ENCODE results near the gene IGF2BP3.

Gene IGF2BP3

DNA sequence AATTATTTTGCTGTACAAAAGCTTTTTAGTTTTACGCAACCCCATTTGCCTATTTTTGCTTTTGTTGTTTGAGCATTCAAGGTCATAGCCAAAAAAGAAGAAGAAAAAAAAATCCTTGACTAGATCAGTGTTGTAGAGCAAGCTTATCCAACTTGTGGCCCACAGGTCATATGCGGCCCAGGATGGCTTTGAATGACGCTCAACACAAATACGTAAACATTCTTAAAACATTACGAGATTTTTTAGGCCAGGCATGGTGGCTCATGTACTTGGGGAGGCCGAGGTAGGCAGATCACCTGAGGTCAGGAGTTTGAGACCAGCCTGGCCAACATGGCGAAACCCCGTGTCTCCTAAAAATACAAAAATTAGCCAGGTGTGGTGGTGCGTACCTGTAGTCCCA lies 179.3 kb downstream of the IGF2BP3 start:
- no peak overlapping the region for H3K4me3 ChIP-seq (ENCODE audit: control insufficient read depth, low read depth, low read length)
- TF ChIP-seq, protein P1, sequence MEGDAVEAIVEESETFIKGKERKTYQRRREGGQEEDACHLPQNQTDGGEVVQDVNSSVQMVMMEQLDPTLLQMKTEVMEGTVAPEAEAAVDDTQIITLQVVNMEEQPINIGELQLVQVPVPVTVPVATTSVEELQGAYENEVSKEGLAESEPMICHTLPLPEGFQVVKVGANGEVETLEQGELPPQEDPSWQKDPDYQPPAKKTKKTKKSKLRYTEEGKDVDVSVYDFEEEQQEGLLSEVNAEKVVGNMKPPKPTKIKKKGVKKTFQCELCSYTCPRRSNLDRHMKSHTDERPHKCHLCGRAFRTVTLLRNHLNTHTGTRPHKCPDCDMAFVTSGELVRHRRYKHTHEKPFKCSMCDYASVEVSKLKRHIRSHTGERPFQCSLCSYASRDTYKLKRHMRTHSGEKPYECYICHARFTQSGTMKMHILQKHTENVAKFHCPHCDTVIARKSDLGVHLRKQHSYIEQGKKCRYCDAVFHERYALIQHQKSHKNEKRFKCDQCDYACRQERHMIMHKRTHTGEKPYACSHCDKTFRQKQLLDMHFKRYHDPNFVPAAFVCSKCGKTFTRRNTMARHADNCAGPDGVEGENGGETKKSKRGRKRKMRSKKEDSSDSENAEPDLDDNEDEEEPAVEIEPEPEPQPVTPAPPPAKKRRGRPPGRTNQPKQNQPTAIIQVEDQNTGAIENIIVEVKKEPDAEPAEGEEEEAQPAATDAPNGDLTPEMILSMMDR (conservative IDR thresholded peaks at IDR 0.05; ENCODE audit: control insufficient read depth, insufficient read depth, low read depth, low read length) = no peak
- no peak for DNase-seq (ENCODE audit: low read depth)

DNA sequence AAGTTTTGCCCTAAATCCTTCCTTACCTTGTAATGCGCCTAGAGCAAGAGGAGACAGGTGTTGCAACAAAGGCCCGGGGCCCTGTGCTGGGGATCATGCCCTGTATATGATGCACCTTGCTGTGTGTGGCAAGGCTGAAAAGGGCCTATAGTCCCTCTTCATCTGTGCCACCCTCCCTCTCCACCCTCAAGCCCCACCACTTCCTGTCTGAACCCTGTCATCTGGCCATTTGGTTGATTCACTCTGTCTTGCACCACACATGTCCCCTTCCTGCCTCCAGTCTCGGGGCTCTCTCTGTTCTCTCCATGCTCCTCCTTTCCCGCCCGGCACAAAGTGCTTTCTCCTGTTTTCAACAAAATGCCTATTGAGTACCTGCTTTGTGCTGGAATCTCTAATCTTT lies 182.7 kb downstream of the IGF2BP3 start:
- H3K4me3 ChIP-seq (ENCODE audit: control insufficient read depth, low read depth, low read length) = no peak overlapping the region
- TF ChIP-seq, protein P1 (conservative IDR thresholded peaks at IDR 0.05; ENCODE audit: control insufficient read depth, insufficient read depth, low read depth, low read length) = no peak
- no peak for DNase-seq (ENCODE audit: low read depth)

DNA sequence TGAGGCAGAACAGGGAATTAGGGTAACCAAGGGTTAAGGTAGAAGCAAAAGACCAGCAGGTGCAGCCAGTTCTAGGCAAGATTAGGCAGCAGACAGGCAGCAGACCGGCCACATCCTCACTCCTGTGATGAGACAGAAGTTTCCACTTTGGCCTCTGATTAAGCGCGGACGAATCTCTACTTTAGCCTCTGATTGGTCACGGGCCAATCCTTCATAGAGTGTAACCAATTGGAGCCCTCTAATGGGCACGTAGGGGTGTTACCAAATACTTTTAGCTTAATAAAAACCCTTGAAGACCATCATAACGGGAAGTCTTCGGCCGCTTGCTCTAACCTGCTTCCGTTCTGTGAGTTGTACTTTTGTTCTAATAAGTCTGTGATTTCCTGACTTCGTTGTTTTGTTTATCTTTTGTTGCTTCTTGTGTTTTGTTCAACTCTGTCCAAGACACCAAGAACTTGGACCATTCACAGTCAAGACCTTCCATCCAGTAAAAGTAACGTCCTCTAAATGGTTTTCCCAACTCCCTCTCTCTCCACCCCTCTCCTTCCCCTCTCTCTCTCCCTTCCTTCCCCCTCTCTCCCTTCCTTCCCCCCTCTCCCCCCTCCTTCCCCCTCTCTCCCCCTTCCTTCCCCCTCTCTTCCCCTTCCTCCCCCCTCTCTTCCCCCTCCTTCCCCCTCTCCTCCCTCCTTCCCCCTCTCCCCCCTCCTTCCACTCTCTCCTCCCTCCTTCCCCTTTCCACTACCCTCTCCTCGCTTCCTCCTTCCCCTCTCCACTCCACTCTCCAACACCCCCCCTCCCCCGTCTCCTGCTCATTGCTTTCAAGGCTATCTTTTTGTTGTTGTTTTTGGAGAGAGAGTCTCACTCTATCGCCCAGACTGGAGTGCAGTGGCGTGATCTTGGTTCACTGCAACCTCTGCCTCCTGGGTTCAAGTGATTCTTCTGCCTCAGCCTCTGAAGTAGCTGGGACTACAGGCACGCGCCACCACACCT lies 184.3 kb downstream of the IGF2BP3 start:
- no peak overlapping the region for H3K4me3 ChIP-seq (ENCODE audit: control insufficient read depth, low read depth, low read length)
- no peak for DNase-seq (ENCODE audit: low read depth)
- TF ChIP-seq, protein P1 (conservative IDR thresholded peaks at IDR 0.05; ENCODE audit: control insufficient read depth, insufficient read depth, low read depth, low read length) = no peak

DNA sequence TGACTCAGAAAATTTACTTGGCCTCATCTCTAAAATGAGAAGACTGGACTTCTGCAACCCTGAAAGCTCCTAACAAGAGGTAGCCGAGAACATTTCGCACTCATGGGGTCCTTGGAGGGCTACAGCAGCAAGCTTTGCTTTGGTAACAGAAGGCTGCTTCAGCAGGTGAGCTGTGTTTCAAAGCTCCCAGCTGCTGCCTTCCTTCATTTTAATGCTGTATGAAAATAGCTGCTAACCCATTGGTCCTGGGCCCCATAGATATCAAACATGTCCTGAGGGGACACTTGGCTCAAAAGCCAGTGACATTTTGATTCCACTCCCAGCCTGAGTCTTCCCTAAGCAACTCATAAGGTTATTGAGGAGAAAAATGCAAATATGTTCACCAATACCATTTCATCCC lies 185.4 kb downstream of the IGF2BP3 start:
- TF ChIP-seq, protein P1 (conservative IDR thresholded peaks at IDR 0.05; ENCODE audit: control insufficient read depth, insufficient read depth, low read depth, low read length) = no peak
- DNase-seq (ENCODE audit: low read depth) = no peak
- H3K4me3 ChIP-seq (ENCODE audit: control insufficient read depth, low read depth, low read length) = no peak overlapping the region

DNA sequence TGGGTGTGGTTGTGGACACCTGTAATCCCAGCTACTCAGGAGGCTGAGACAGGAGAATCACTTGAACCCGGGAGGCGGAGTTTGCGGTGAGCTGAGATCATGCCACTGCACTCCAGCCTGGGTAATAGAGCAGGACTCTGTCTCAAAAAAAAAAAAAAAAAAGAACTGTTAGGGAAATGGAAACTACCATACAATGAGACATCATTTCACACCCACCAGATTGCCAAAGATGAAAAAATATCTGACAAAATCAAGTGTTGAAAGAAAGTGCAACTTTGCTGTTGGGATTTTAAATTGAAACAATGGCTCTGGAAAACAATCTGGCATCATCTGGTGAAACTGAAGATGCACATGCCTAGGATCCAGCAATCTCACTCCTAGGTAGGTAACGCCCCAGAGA lies 187.2 kb downstream of the IGF2BP3 start:
- no peak overlapping the region for H3K4me3 ChIP-seq (ENCODE audit: control insufficient read depth, low read depth, low read length)
- DNase-seq (ENCODE audit: low read depth) = no peak
- TF ChIP-seq, protein P1 (conservative IDR thresholded peaks at IDR 0.05; ENCODE audit: control insufficient read depth, insufficient read depth, low read depth, low read length) = no peak

DNA sequence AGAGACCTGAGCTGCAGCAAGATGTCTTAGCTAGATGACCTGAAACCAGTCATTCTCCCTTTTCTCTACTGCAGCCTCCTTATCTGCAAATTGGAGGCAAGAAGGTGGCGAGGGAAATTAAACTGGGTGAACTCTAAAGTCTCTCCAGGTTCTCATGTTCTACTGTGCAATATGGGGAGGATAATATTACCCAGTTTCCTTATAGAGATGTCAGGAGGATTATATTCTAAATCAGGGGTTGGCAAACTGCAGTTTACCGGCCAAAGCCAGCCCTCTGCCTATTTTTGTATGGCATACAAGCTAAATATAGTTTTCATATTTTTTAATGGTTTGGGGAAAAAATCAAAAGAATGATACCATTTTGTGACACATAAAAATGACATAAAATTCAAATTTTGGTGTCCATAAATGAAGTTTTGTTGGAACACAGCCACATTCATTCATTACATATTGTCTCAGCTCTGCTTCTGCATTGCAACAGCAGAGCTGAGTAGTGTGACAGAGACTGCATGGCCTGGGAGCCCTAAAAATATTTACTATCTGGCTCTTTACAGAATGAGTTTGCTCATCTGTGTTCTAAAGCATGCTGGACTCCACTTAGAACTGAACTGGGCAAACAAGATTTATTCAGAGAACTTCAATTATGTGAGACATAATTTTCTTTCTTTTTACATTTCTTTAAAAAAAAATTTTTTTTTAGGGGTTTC lies 190.3 kb downstream of the IGF2BP3 start:
- no peak for DNase-seq (ENCODE audit: low read depth)
- H3K4me3 ChIP-seq (ENCODE audit: control insufficient read depth, low read depth, low read length) = no peak overlapping the region
- TF ChIP-seq, protein P1 (conservative IDR thresholded peaks at IDR 0.05; ENCODE audit: control insufficient read depth, insufficient read depth, low read depth, low read length) = no peak

All from fibroblast of mammary gland (primary cell).